Naive B cell (primary cell): ENCODE results near the gene ALDH4A1. TPM values are rescaled to one million over a fixed set of nuclear protein-coding genes. Genes with fewer than 3 reads are reported as not detected.

ENCODE experiments used
- ATAC-seq, 2 donors: fragments of 150-1000 bp; cut with Tn5 transposase; 2 replicates each; pipeline ENCODE4 v1.10.0; 2021; ENCODE audit warnings: low read depth in 2 of 2, mild to moderate bottlenecking in 2 of 2, moderate library complexity in 2 of 2
- DNase-seq: peaks from one replicate; pipeline ENCODE4 v3.0.0; 2022
- H3K27ac Mint-ChIP-seq, 6 donors: one replicate each; pipeline ENCODE4 v1.8.0; 2020 to 2022; ENCODE audit warnings: mild to moderate bottlenecking in 6 of 6, mixed read lengths in 6 of 6, moderate library complexity in 5 of 6, inconsistent platforms in 2 of 6
- H3K27me3 Mint-ChIP-seq, 3 donors: one replicate each; pipeline ENCODE4 v1.8.0; 2021 to 2022; ENCODE audit warnings: mixed read lengths in 3 of 3, mild to moderate bottlenecking in 1 of 3
- H3K36me3 Mint-ChIP-seq, 2 donors: one replicate each; pipeline ENCODE4 v1.8.0; 2020 to 2022; ENCODE audit warnings: mixed read lengths in 2 of 2, inconsistent platforms in 1 of 2, mild to moderate bottlenecking in 1 of 2
- H3K4me1 Mint-ChIP-seq, 3 donors: one replicate each; pipeline ENCODE4 v1.8.0; 2020 to 2022; ENCODE audit warnings: mixed read lengths in 3 of 3, inconsistent platforms in 1 of 3, mild to moderate bottlenecking in 1 of 3, moderate library complexity in 1 of 3
- H3K4me3 Mint-ChIP-seq, 8 donors: one replicate each; pipeline ENCODE4 v1.8.0; 2020 to 2022; ENCODE audit warnings: mild to moderate bottlenecking in 8 of 8, mixed read lengths in 8 of 8, moderate library complexity in 8 of 8, inconsistent platforms in 2 of 8
- H3K9me3 Mint-ChIP-seq, 7 donors: one replicate each; pipeline ENCODE4 v1.8.0; 2020 to 2022; ENCODE audit warnings: mixed read lengths in 7 of 7, mild to moderate bottlenecking in 5 of 7, inconsistent platforms in 2 of 7, moderate library complexity in 1 of 7
- polyA plus RNA-seq, 6 donors: library from polyadenylated mRNA; unstranded; fragments of 300-500 nt; fragmentation: Illumina TruSeq; gene quantifications; one replicate each; pipeline ENCODE4 v1.2.3, GENCODE V29; 2021; ENCODE audit warnings: low read depth in 6 of 6

The ALDH4A1 gene
- polyA plus RNA-seq, 6 donors from 2014 or later, result 0.96 to 6.7 (median 1.1) TPM

- Mint-ChIP-seq H3K36me3 (no peaks in the 10 kb centered on the region), H3K4me1 (peaks cover 29 to 55% (median 51%) of the 10 kb centered on the region in 3 donors), H3K27ac (peak overlapping the region in 1 of 6 donors; percentile 60), H3K9me3 (no peaks in the 10 kb centered on the region), H3K4me3 (no peak overlapping the region), H3K27me3 (no peaks in the 10 kb centered on the region)
- DNase-seq (no peak), ATAC-seq (no peak)
These were observed 32.0 kb upstream of the ALDH4A1 start for GRCh38 chr1:18934205-18935000.

GRCh38 chr1:18932879-18933278 lies 30.5 kb upstream of the ALDH4A1 start:
- ATAC-seq, result no peak
- peak overlapping the region in 2 of 6 donors; percentile 38 to 70 for H3K27ac Mint-ChIP-seq
- H3K4me1 Mint-ChIP-seq, result peaks cover 38 to 68% (median 42%) of the 10 kb centered on the region in 3 donors
- DNase-seq, result no peak
- no peaks in the 10 kb centered on the region for H3K36me3 Mint-ChIP-seq
- no peaks in the 10 kb centered on the region for H3K27me3 Mint-ChIP-seq
- H3K4me3 Mint-ChIP-seq, result no peak overlapping the region
- H3K9me3 Mint-ChIP-seq, result no peaks in the 10 kb centered on the region

GRCh38 chr1:18932387-18932786 lies 30.0 kb upstream of the ALDH4A1 start:
- Mint-ChIP-seq H3K27ac (peak overlapping the region in 3 of 6 donors; percentile 53 to 86 (median 70)), H3K27me3 (no peaks in the 10 kb centered on the region), H3K36me3 (no peaks in the 10 kb centered on the region), H3K4me1 (peaks cover 42 to 73% (median 47%) of the 10 kb centered on the region in 3 donors), H3K9me3 (no peaks in the 10 kb centered on the region), H3K4me3 (no peak overlapping the region)
- ATAC-seq (no peak), DNase-seq (no peak)

- Mint-ChIP-seq H3K27me3 (no peaks in the 10 kb centered on the region), H3K36me3 (no peaks in the 10 kb centered on the region), H3K4me3 (peak overlapping the region in 1 of 8 donors; percentile 72), H3K27ac (peak overlapping the region in 1 of 6 donors; percentile 70), H3K9me3 (no peaks in the 10 kb centered on the region), H3K4me1 (peaks cover 44 to 75% (median 50%) of the 10 kb centered on the region in 3 donors)
- ATAC-seq, result no peak
- no peak for DNase-seq
These were observed 29.4 kb upstream of the ALDH4A1 start for GRCh38 chr1:18931730-18932129.

- H3K9me3 Mint-ChIP-seq, result peaks cover 0 to 2% (median 0%) of the 10 kb centered on the region in 7 donors
- no peaks in the 10 kb centered on the region for H3K36me3 Mint-ChIP-seq
- H3K4me1 Mint-ChIP-seq, result peaks cover 46 to 78% (median 57%) of the 10 kb centered on the region in 3 donors
- no peak for DNase-seq
- H3K27me3 Mint-ChIP-seq, result peaks cover 0 to 5% (median 0%) of the 10 kb centered on the region in 3 donors
- peak overlapping the region in 1 of 6 donors; percentile 10 for H3K27ac Mint-ChIP-seq
- H3K4me3 Mint-ChIP-seq, result peak overlapping the region in 2 of 8 donors; percentile 33 to 72
- no peak for ATAC-seq
These were observed 27.3 kb upstream of the ALDH4A1 start for GRCh38 chr1:18929686-18930085.

GRCh38 chr1:18928985-18929384 lies 26.6 kb upstream of the ALDH4A1 start:
- Mint-ChIP-seq H3K27me3 (peaks cover 0 to 5% (median 0%) of the 10 kb centered on the region in 3 donors), H3K4me1 (peaks cover 46 to 81% (median 64%) of the 10 kb centered on the region in 3 donors), H3K27ac (peak overlapping the region in 1 of 6 donors; percentile 47), H3K9me3 (peaks cover 0 to 2% (median 0%) of the 10 kb centered on the region in 7 donors), H3K36me3 (no peaks in the 10 kb centered on the region), H3K4me3 (peak overlapping the region in 2 of 8 donors; percentile 44 to 61)
- ATAC-seq, result no peak
- no peak for DNase-seq

- H3K9me3 Mint-ChIP-seq, result peaks cover 0 to 2% (median 0%) of the 10 kb centered on the region in 7 donors
These were observed 26.1 kb upstream of the ALDH4A1 start for GRCh38 chr1:18928406-18928805.

GRCh38 chr1:18927654-18928272 lies 25.4 kb upstream of the ALDH4A1 start:
- peak overlapping the region in 5 of 6 donors; percentile 1 to 86 (median 70) for H3K27ac Mint-ChIP-seq
- H3K9me3 Mint-ChIP-seq, result peaks cover 0 to 2% (median 0%) of the 10 kb centered on the region in 7 donors
- ATAC-seq, result peak; percentile 74 to 76
- peaks cover 0 to 5% (median 0%) of the 10 kb centered on the region in 3 donors for H3K27me3 Mint-ChIP-seq
- no peaks in the 10 kb centered on the region for H3K36me3 Mint-ChIP-seq
- peak; percentile 63 for DNase-seq
- H3K4me3 Mint-ChIP-seq, result peak overlapping the region; percentile 56 to 92 (median 79)
- H3K4me1 Mint-ChIP-seq, result peaks cover 49 to 89% (median 65%) of the 10 kb centered on the region in 3 donors

More at GRCh38 chr1:18928406-18928805, 26.1 kb upstream of the ALDH4A1 start:
- peaks cover 0 to 5% (median 0%) of the 10 kb centered on the region in 3 donors for H3K27me3 Mint-ChIP-seq
- ATAC-seq (no peak), DNase-seq (no peak)
- peak overlapping the region in 1 of 6 donors; percentile 70 for H3K27ac Mint-ChIP-seq
- H3K4me1 Mint-ChIP-seq, result peaks cover 49 to 86% (median 69%) of the 10 kb centered on the region in 3 donors
- H3K36me3 Mint-ChIP-seq, result no peaks in the 10 kb centered on the region
- peak overlapping the region in 7 of 8 donors; percentile 71 to 92 (median 81) for H3K4me3 Mint-ChIP-seq

- peaks cover 0 to 5% (median 0%) of the 10 kb centered on the region in 3 donors for H3K27me3 Mint-ChIP-seq
- peak overlapping the region; percentile 56 to 92 (median 82) for H3K4me3 Mint-ChIP-seq
- no peaks in the 10 kb centered on the region for H3K36me3 Mint-ChIP-seq
- H3K9me3 Mint-ChIP-seq, result peaks cover 0 to 2% (median 0%) of the 10 kb centered on the region in 7 donors
- H3K27ac Mint-ChIP-seq, result peak overlapping the region; percentile 53 to 86 (median 70)
- H3K4me1 Mint-ChIP-seq, result peaks cover 43 to 85% (median 59%) of the 10 kb centered on the region in 3 donors
- ATAC-seq, result peak; percentile 32 to 33
- no peak for DNase-seq
These were observed 24.8 kb upstream of the ALDH4A1 start for GRCh38 chr1:18927082-18927653.

- Mint-ChIP-seq H3K9me3 (peaks cover 0 to 2% (median 0%) of the 10 kb centered on the region in 7 donors), H3K36me3 (no peaks in the 10 kb centered on the region), H3K27ac (peak overlapping the region; percentile 53 to 89 (median 70)), H3K4me1 (peaks cover 36 to 78% (median 53%) of the 10 kb centered on the region in 3 donors), H3K4me3 (peak overlapping the region; percentile 56 to 92 (median 82)), H3K27me3 (peaks cover 0 to 5% (median 0%) of the 10 kb centered on the region in 3 donors)
- ATAC-seq (peak; percentile 69 to 73), DNase-seq (peak; percentile 53)
These were observed 24.1 kb upstream of the ALDH4A1 start for GRCh38 chr1:18926315-18927081.

- DNase-seq (no peak), ATAC-seq (no peak)
- Mint-ChIP-seq H3K4me1 (peaks cover 34 to 68% (median 48%) of the 10 kb centered on the region in 3 donors), H3K27me3 (peaks cover 0 to 5% (median 0%) of the 10 kb centered on the region in 3 donors), H3K4me3 (peak overlapping the region in 5 of 8 donors; percentile 27 to 72 (median 45)), H3K27ac (peak overlapping the region in 4 of 6 donors; percentile 15 to 87 (median 50)), H3K9me3 (peaks cover 0 to 2% (median 0%) of the 10 kb centered on the region in 7 donors), H3K36me3 (no peaks in the 10 kb centered on the region)
These were observed 22.9 kb upstream of the ALDH4A1 start for GRCh38 chr1:18925279-18925678.

- Mint-ChIP-seq H3K4me1 (peaks cover 34 to 59% (median 44%) of the 10 kb centered on the region in 3 donors), H3K27ac (peak overlapping the region in 1 of 6 donors; percentile 57), H3K9me3 (peaks cover 0 to 2% (median 0%) of the 10 kb centered on the region in 7 donors), H3K4me3 (no peak overlapping the region), H3K27me3 (peaks cover 0 to 5% (median 0%) of the 10 kb centered on the region in 3 donors), H3K36me3 (no peaks in the 10 kb centered on the region)
- DNase-seq (no peak), ATAC-seq (no peak)
These were observed 21.9 kb upstream of the ALDH4A1 start for GRCh38 chr1:18924221-18924691.
